RWPE1 (cell line): ENCODE data around the gene PCK1.

Experiments
- CTCF ChIA-PET: fragments of 350-600 bp; sonication (Branson Sonifier 250); formaldehyde crosslinking; extraction: SDS; loops from one replicate; lab custom pipeline; 2021; lab: Yijun Ruan, JAX
- POLR2A ChIA-PET: fragments of 400-600 bp; formaldehyde crosslinking; extraction: SDS; loops from one replicate; lab custom pipeline; 2020; ENCODE audit warnings: antibody characterized with exemption; ENCODE audit not compliant: low non-redundant PET; lab: Yijun Ruan, JAX
- DNase-seq: peaks from one replicate; pipeline ENCODE4 v3.0.0; 2012; ENCODE audit warnings: low spot score
- H3K27ac ChIP-seq: fragments of 450-650 bp; 2 replicates; pipeline ENCODE4 v1.5.1; 2017
- CTCF ChIP-seq: fragments of 450-650 bp; conservative IDR thresholded peaks from 2 replicates; pipeline ENCODE4 v1.5.1; 2017; ENCODE audit warnings: low read depth, mild to moderate bottlenecking

PCK1 gene

GRCh38 chr20:57588596-57588995 lies 27.7 kb downstream of the PCK1 start:
- TF ChIP-seq CTCF, result no peak
- POLR2A ChIA-PET, result no interaction called here
- no peak overlapping the region for H3K27ac ChIP-seq
- CTCF ChIA-PET, result interaction anchor here (0.5 to 1.4 kb wide), 4 partner anchors 30 to 79 kb away, joined by 3 to 4 read pairs (median 3); no protein-coding TSS in a partner anchor
- DNase-seq, result no peak

DNA sequence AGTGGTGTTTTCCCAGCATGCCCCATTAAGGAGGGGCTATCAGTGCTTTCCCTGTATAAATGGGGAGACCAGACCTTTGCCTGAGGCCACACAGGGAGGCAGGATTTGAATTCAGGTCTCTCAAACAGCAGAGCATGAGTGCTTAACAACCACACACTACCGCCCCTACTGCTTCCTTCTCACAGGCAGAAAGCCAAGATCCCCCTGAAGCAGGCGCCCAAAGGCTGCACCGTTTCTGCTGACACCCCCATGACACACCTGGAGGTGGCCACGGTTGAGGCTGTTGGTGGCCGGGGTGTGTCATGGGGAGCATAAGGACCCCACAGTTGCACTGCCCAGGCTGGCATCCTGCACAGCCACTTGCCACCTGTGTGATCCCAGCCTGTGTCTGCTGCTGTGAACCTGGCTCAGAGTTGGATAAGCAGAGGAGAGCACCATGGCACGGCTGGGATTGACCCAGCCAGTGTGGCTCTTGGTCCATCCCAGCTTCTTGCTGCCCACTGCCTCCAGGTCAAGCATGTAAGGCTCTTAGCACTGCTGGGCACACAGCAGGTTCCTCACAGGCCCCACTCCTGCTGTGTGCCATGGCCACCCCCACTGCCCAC lies 28.3 kb downstream of the PCK1 start:
- CTCF ChIA-PET, result interaction anchor here (0.6 to 1.4 kb wide), 3 partner anchors 31 to 80 kb away, joined by 3 to 4 read pairs (median 3); no protein-coding TSS in a partner anchor
- no peak overlapping the region for H3K27ac ChIP-seq
- no peak for TF ChIP-seq CTCF
- POLR2A ChIA-PET, result no interaction called here
- no peak for DNase-seq

- CTCF ChIA-PET, result interaction anchor here (0.8 kb wide), 1 partner anchor 155 kb away, joined by 4 read pairs; no protein-coding TSS in a partner anchor
- no peak for DNase-seq
- POLR2A ChIA-PET, result no interaction called here
- no peak for TF ChIP-seq CTCF
- no peak overlapping the region for H3K27ac ChIP-seq
Measured at GRCh38 chr20:57589728-57590484, 29.0 kb downstream of the PCK1 start.

- ChIA-PET POLR2A (no interaction called here), CTCF (interaction anchor here (0.8 to 1.4 kb wide), 2 partner anchors 156 to 620 kb away, joined by 4 read pairs; no protein-coding TSS in a partner anchor)
- no peak for DNase-seq
- no peak overlapping the region for H3K27ac ChIP-seq
- TF ChIP-seq CTCF, result no peak
Measured at GRCh38 chr20:57590485-57591288, 29.8 kb downstream of the PCK1 start.

DNA sequence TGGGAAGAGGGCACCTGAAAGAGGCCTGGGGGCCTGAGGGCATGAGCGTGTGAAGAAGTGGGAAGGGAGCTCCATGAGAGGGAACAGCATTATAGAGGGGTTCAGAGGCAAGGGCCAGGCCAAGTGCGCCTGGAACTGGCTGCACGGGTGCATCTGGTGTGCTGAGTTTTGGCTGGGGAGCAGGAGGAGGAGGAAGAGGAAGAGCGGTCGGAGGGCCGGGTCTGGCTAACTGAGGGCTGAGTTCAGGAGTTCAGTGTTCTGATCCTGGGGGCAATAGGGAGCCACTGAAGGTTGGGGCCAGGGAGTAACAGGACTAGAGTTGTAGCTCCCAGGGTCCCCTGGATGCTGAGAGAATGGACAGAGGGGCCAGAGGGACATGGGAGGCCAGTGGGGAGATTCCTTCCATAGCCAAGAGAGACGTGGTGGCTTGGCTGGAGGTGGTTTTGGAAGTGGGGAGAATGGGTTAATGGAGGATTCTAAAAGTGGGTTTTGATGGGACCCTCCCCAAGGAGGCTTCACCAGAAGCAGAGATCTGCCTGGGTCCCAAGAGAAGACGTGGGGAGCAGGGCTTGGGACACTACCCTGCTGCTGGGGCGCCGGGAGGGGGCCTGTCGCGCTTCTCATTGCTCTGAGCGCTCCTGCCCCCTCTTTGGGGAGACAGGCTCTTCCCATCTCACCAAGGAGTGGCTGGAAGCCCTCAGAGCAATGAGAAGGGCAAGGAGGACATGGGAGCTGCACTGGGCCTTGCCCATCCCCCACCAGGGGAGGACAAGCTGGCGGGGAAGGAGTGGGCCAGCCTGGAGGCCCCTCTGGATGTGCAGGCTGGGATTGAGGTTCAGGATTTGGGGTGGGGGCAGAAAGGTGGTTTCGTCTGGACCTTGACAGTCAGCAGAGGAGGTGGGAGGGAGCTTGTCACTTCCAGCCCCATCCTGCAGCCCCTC lies 30.6 kb downstream of the PCK1 start:
- POLR2A ChIA-PET, result interaction anchor here (0.6 kb wide), 1 partner anchor 21 kb away, joined by 3 read pairs; no protein-coding TSS in a partner anchor
- DNase-seq, result no peak
- no peak overlapping the region for H3K27ac ChIP-seq

More for the DNA sequence above, 30.6 kb downstream of the PCK1 start:
- CTCF ChIA-PET, result interaction anchor here (0.6 to 1.4 kb wide), 4 partner anchors 85 to 999 kb away, joined by 3 to 4 read pairs (median 4); no protein-coding TSS in a partner anchor
- no peak for TF ChIP-seq CTCF
